HG02642 (cell line): Measurements from ENCODE around the gene MVB12B.
A peak's percentile ranks its signal among the peaks of the same experiment; 100 is the strongest.
"Not testable (repeated sequence)": the region's sequence is repeated elsewhere in the genome, so short reads cannot be mapped to it uniquely, and the experiment has no call there.

Source experiments
- ATAC-seq: cut with Tn5 transposase; IDR thresholded peaks from one replicate; pipeline ENCODE4 v1.9.1; 2021; ENCODE audit warnings: mild to moderate bottlenecking; ENCODE audit not compliant: unreplicated experiment, poor library complexity

The MVB12B gene

GRCh38 chr9:126461029-126461428 is 134.4 kb downstream of the MVB12B start:
- no peak for ATAC-seq

DNA sequence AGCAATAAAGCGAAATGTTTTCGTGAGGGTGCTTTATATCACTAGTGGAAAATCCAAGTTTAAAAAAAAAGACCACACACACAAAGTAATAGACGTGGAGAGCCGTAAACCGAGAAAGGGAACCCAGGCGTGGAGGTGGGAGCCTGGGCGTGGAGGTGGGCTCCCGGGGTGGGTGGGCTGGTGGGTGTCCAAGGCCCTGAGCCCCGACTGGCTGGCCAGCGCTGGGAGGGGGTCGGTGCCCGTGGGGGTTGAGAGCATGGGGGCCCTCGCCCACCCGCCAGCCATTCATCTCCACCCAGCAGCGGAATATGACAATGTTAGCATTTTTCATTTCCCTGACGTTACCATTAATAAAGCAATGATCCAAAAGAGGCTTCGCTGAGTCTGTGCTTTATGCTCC is 135.0 kb downstream of the MVB12B start:
- ATAC-seq, result no peak

GRCh38 chr9:126462617-126463016 is 136.0 kb downstream of the MVB12B start:
- ATAC-seq, result no peak

DNA sequence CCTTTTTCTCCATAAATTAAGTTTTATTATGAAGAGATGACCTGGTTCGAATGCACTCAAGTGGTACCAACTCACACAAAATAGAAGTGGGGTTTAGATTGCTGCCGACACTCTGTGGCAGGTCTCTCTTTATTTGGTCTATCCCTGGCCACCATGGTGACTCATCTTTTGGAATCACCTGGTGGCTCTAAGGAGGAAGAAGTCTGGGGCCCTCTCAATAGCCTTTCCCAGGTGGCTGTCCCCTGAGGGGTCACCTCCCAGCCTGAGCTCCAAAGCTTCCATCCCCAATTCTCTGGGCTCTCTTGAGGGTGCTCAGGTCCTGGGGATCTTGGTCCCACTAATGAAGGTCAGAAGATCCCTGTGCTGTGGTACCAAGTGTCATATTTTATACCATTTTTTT is 136.8 kb downstream of the MVB12B start:
- no peak for ATAC-seq

- no peak for ATAC-seq
These were observed 138.2 kb downstream of the MVB12B start for GRCh38 chr9:126464694-126465441.

DNA sequence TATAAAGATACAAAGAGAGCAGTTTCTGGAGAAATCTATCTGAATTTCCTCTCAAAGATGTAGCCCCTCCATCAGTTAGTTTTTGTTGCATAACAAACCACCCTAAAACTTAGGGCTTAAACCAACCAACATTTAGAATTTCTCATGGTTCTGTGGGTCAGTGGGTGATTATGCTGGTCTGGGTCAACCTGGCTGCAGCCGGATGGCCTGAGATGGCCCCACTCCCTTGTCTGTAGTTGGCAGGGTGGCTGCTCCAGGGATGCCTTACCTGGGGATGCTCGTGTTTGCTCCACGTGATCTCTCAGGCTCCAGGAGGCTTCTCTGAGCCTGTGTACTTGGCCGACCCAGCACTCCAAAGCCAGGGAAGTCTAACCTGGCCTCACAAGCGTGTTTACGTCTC is 139.3 kb downstream of the MVB12B start:
- no peak for ATAC-seq

GRCh38 chr9:126468141-126468825 is 141.7 kb downstream of the MVB12B start:
- ATAC-seq, result no peak

- peak; percentile 30 for ATAC-seq
These were observed 143.8 kb downstream of the MVB12B start for GRCh38 chr9:126470241-126470993.

DNA sequence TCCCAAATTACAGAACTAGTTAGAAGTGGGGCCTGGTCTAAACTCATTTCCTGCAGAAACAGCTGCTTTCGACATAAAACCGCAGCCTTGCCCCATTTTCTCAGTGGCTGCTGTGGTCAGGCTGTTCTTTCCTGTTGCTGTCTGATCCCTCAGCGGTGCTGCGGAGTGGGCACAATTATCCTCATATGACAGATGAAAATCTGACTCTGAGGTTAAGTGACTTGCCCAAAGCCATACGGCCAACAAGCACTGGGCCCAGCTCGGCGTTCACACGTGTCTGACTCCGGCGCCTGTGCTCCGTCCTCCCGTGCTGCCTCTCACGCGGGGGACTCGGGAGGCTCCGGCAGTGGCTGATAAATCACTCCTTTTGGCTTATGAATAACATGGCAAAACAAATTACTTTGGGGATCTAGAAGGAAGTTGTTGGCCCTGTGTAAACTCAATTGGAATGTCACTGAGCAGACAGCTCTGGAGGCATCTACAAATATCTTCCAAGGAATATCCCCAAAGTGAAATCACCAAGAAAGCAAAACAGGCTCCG is 144.5 kb downstream of the MVB12B start:
- peak; percentile 61 for ATAC-seq

DNA sequence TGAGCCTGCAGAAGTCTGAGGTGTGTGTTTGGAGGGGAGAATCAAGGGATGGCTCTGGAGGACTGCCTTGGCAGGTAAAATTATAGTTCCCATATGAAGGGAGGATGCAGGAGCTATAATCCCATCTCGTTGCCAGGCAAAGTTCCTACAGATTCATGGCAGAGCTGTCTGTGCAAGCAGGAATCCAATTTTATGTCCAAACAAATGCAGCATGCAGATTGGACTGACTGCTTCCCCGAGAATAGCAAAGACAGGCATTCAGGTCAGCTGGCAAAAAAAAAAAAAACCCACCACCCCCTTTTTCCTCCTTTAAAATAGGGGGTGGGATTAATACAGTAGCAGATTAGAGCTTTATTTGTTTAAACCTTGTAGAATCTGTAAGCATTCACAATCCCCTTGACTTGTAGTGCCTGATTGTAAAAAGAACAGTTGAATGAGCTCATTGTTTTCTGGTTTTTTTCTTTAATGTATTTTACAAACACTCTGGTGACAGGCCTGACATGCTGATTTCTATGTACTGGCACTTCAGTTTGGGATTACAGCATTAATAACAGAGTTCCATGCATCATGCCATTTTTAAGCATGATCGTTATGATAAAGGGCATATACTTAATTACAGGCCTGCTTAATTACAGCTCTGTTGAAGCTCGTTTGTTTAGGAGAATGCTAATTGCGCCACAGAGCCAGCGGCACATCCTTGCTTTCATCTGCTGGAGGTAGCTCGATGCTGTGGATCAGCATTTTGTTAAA is 145.7 kb downstream of the MVB12B start:
- no peak for ATAC-seq

DNA sequence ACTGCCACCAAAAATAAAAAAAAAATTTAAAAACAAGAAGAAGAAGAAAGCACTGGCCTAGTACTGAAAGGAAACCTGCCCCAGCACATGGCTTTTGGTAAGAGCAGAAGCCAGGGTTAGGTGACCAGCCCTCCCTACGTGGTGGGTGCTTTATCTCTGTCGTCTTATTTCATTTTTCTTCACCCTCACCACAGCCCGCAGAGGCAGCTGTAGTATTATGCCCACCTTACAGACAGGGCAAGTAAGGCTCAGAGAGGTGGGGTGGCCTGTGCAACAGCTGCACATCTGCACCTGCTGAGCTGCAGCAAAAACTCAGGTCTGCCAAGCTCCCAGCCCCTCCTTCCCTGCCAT is 146.3 kb downstream of the MVB12B start:
- no peak for ATAC-seq

- no peak for ATAC-seq
These were observed 147.7 kb downstream of the MVB12B start for GRCh38 chr9:126474206-126474765.

GRCh38 chr9:126474786-126475485 is 148.3 kb downstream of the MVB12B start:
- no peak for ATAC-seq

GRCh38 chr9:126475933-126476555 is 149.4 kb downstream of the MVB12B start:
- ATAC-seq, result no peak

GRCh38 chr9:126477432-126477831 is 150.8 kb downstream of the MVB12B start:
- not testable (repeated sequence) for ATAC-seq

- ATAC-seq, result no peak
These were observed 151.8 kb downstream of the MVB12B start for GRCh38 chr9:126478216-126478981.

DNA sequence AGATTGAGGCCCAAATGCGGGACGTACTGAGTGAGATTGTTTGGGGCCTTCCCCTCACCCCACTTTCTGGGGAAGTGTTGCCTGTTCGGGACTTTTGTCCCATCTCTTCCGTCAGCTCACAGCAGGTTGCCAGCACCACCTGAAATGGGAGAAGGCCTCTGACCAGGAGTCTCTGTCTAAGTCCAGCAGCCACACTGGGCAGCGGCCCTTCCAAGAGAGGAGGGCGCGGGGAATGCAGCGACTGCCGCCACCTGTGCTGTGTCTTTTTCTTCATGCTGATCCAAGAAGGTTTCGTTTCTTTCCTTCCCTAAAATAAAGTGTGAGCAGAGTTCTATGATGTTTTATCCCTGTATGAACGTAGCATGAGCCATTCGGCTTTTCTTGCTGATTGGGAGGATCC is 152.9 kb downstream of the MVB12B start:
- no peak for ATAC-seq

DNA sequence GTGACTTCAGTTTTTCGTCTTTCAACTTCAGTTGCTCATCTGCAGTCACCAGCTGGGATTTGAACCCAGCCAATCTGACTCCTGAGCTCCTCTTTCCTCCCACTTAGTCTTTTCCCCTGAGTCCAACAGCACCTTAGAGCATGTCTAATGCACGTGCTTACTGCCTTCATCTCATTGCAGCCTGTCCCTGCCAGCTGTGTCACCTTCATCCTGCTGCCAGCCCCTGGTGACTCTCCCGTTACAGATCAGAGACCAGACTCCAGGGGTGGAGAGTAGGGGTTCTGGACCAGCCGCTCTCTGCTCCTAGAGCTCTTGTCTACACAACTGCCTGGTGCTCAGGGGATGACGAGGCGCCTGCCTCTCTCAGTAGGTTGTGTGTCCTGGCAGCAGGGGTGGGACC is 154.2 kb downstream of the MVB12B start:
- no peak for ATAC-seq
